GM10266 (cell line): ENCODE measurements around the gene PSMA3.

Source experiments
- DNase-seq: peaks from one replicate; pipeline ENCODE4 v3.0.0; 2012; ENCODE audit errors: extremely low spot score
- TF ChIP-seq, protein P1 (sequence below): IDR thresholded peaks from 2 replicates; pipeline ENCODE4 v1.5.1; 2012; ENCODE audit warnings: mild to moderate bottlenecking, low read depth; ENCODE audit not compliant: control insufficient read depth, insufficient read depth; ENCODE audit errors: missing control alignments

Gene PSMA3

GRCh38 chr14:58244556-58245387 is at the start of gene PSMA3:
Gene PSMA3 (plus strand): TSS chr14:58244843. CDS start chr14:58244921, 78 bp downstream.
- peak; percentile 89 for DNase-seq
- TF ChIP-seq, protein P1, sequence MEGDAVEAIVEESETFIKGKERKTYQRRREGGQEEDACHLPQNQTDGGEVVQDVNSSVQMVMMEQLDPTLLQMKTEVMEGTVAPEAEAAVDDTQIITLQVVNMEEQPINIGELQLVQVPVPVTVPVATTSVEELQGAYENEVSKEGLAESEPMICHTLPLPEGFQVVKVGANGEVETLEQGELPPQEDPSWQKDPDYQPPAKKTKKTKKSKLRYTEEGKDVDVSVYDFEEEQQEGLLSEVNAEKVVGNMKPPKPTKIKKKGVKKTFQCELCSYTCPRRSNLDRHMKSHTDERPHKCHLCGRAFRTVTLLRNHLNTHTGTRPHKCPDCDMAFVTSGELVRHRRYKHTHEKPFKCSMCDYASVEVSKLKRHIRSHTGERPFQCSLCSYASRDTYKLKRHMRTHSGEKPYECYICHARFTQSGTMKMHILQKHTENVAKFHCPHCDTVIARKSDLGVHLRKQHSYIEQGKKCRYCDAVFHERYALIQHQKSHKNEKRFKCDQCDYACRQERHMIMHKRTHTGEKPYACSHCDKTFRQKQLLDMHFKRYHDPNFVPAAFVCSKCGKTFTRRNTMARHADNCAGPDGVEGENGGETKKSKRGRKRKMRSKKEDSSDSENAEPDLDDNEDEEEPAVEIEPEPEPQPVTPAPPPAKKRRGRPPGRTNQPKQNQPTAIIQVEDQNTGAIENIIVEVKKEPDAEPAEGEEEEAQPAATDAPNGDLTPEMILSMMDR = no peak

DNA sequence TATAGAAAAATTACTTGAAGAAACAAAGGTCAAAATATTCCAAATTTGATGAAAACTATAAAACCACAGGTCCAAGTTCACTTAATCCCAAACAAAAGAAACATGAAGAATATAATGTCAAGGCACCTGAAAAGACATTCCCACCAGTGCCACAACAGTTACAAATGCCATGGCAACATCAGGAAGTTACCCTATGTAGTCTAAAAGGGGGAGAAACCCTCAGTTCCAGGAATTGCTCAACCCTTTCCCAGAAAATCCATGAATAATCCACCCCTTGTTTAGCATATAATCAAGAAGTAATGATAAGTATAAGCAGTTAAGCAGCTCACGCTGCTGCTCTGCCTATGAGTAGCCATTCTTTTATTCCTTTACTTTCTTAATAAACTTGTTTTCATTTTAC is 48.4 kb upstream of the PSMA3 start:
- DNase-seq = no peak

DNA sequence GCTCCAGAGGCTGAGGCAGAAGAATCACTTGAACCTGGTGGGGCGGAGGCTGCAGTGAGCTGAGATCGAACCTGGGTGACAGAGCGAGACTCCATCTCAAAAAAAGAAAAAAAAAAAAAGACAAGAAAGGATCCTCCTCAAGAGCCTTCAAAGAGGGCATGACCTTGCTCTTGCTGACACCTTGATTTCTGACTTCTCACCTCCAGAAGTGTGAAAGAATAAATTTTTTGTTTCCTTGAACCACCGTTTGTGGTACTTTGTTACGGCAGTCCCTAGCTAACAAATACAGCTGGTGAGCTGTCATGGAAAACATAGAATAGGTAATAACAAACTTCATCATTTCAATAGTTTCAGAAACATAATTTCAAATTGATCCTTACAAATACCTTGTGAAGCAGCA is 46.6 kb upstream of the PSMA3 start:
- no peak for DNase-seq
- TF ChIP-seq, protein P1 = no peak

More for the DNA sequence above, 48.4 kb upstream of the PSMA3 start:
- TF ChIP-seq, protein P1 = no peak

- DNase-seq = peak; percentile 90
These were observed 44.7 kb upstream of the PSMA3 start, which contains the start of gene ACTR10 for GRCh38 chr14:58199726-58200479. Gene ACTR10 (plus strand): TSS chr14:58200149. CDS start chr14:58200218, 69 bp downstream.

GRCh38 chr14:58200480-58200841 is 44.2 kb upstream of the PSMA3 start:
- TF ChIP-seq, protein P1 = no peak
- DNase-seq = no peak

More at GRCh38 chr14:58199726-58200479, 44.7 kb upstream of the PSMA3 start, which contains the start of gene ACTR10:
- TF ChIP-seq, protein P1 = no peak

DNA sequence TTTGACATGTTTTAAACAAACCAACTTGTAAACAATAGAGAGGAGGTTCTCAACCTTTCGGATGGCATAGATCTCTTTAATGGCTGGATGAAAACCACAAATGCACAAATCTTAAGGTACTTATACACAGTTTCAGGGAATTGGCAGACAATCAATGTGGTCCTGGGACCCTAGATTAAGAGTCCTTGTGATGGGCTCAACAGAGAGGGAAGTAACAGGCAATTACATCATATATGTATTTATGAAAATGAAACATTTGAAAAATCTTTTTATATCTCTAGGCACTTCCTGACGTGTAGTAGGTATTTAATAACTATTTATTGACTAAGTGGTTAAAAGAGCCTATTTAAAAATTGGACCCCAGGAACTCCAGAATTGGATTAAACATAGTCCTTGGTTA is 43.8 kb upstream of the PSMA3 start:
- TF ChIP-seq, protein P1 = no peak
- DNase-seq = peak; percentile 10
